Astrocyte (in vitro differentiated cells and primary cell): ENCODE measurements around the gene NAT8. TPM values are rescaled to one million over a fixed set of nuclear protein-coding genes. Genes with fewer than 3 reads are reported as not detected.
"Not testable (repeated sequence)": the region's sequence is repeated elsewhere in the genome, so short reads cannot be mapped to it uniquely, and the experiment has no call there.

Source experiments
- DNase-seq: peaks from one replicate; pipeline ENCODE4 v3.0.0-alpha.2; 2010; ENCODE audit warnings: low read depth
- FAIRE-seq: peaks from 2 replicates; lab custom pipeline; 2011; peaks lifted over from hg19 to GRCh38; lab: Jason Lieb, UNC
- H2AFZ ChIP-seq: 2 replicates; pipeline ENCODE4 v1.6.0; 2012; ENCODE audit warnings: low read depth, low read length, inconsistent platforms
- H3K27ac ChIP-seq: 2 replicates; pipeline ENCODE4 v1.5.1; 2011; ENCODE audit warnings: low read depth, low read length, inconsistent platforms
- H3K27me3 ChIP-seq: 2 replicates; pipeline ENCODE4 v1.6.0; 2011; ENCODE audit warnings: low read length, inconsistent platforms; ENCODE audit not compliant: insufficient read depth
- H3K36me3 ChIP-seq: 2 replicates; pipeline ENCODE4 v1.5.1; 2011; ENCODE audit warnings: low read length, inconsistent platforms; ENCODE audit not compliant: insufficient read depth
- H3K4me1 ChIP-seq: 2 replicates; pipeline ENCODE4 v1.5.1; 2011; ENCODE audit warnings: low read length, inconsistent platforms; ENCODE audit not compliant: insufficient read depth
- H3K4me2 ChIP-seq: 2 replicates; pipeline ENCODE4 v1.6.0; 2012; ENCODE audit warnings: low read length, inconsistent platforms
- H3K4me3 ChIP-seq: 2 replicates; pipeline ENCODE4 v1.5.1; 2011; ENCODE audit warnings: low read depth, mild to moderate bottlenecking, low read length, inconsistent platforms; ENCODE audit not compliant: insufficient read depth
- H3K79me2 ChIP-seq: 2 replicates; pipeline ENCODE4 v1.6.0; 2012; ENCODE audit warnings: mild to moderate bottlenecking, low read length, inconsistent platforms; ENCODE audit not compliant: insufficient read depth
- H3K9ac ChIP-seq: 2 replicates; pipeline ENCODE4 v1.6.0; 2012; ENCODE audit warnings: mild to moderate bottlenecking, low read length, inconsistent platforms
- H3K9me3 ChIP-seq: 2 replicates; pipeline ENCODE4 v1.5.1; 2012; ENCODE audit warnings: low read depth, mild to moderate bottlenecking, low read length, inconsistent platforms; ENCODE audit not compliant: insufficient read depth
- H4K20me1 ChIP-seq: 2 replicates; pipeline ENCODE4 v1.6.0; 2012; ENCODE audit warnings: low read length, inconsistent platforms; ENCODE audit not compliant: insufficient read depth
- H3K27ac Mint-ChIP-seq: one replicate; pipeline ENCODE4 v1.8.0; 2021; ENCODE audit warnings: mild to moderate bottlenecking, mixed read lengths; ENCODE audit not compliant: unreplicated experiment
- H3K27me3 Mint-ChIP-seq: one replicate; pipeline ENCODE4 v1.8.0; 2021; ENCODE audit warnings: low read depth, mixed read lengths; ENCODE audit not compliant: unreplicated experiment
- H3K36me3 Mint-ChIP-seq: one replicate; pipeline ENCODE4 v1.8.0; 2021; ENCODE audit warnings: low read depth, mixed read lengths; ENCODE audit not compliant: unreplicated experiment
- H3K4me1 Mint-ChIP-seq: one replicate; pipeline ENCODE4 v1.8.0; 2021; ENCODE audit warnings: low read depth, mixed read lengths; ENCODE audit not compliant: unreplicated experiment
- H3K4me3 Mint-ChIP-seq: one replicate; pipeline ENCODE4 v1.8.0; 2021; ENCODE audit warnings: mild to moderate bottlenecking, moderate library complexity, mixed read lengths; ENCODE audit not compliant: unreplicated experiment
- H3K9me3 Mint-ChIP-seq: one replicate; pipeline ENCODE4 v1.8.0; 2021; ENCODE audit warnings: mild to moderate bottlenecking, mixed read lengths; ENCODE audit not compliant: unreplicated experiment
- EZH2 ChIP-seq: IDR thresholded peaks from 2 replicates; pipeline ENCODE4 v1.6.1; 2012; ENCODE audit warnings: mild to moderate bottlenecking, low read length, inconsistent platforms; ENCODE audit not compliant: insufficient read depth
- total RNA-seq: library from RNA; stranded (reverse); gene quantifications from 2 replicates; pipeline ENCODE4 v1.2.1, GENCODE V29; 2021
- TF ChIP-seq, protein P1 (sequence below): IDR thresholded peaks from 2 replicates; pipeline ENCODE4 v1.5.1; 2011; ENCODE audit warnings: low read depth, mild to moderate bottlenecking, inconsistent platforms, low read length, moderate library complexity; ENCODE audit not compliant: insufficient read depth

NAT8 gene
- total RNA-seq, 1 donor from 2014 or later, result not detected

DNA sequence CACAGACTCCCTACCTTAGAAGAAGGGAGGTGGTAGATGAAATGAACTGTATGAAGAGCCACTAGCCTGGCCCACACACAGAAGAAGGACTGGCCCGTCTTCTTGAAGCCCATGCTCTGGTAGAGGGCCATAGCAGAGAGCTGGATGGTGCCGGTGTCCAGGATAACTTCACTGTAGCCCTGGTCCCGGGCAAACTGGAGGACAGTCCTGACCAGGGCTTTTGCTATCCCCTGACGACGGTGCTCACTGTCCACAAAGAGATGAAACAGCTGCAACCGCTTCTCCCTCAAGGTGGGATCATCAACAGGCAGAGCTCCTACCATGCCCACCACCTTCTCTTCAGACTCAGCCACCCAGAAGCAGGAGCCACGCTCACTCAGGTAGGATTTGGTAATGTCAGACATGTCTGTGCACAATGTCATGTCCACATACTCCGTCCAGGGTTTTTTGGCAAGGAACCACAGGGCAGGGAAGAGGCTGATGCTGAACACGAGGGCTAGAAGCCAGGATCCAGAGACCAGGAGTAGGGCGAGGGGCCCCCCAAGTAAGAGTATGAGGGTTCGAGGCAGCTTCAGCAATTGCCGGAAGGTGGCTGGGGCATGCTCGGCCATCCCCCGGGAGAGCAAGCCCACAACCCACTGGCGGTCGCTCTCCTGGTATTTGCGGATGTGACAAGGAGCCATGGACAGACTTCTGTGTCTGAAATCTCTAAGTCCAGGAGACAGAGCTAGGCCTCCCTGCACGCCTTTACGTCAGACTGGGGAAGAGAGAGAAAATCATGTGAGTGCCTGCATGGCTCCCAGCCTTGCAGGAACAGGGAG, 1.1 kb downstream of the NAT8 start:
- H3K27me3 ChIP-seq, result no peaks in the 10 kb centered on the region
- no peaks in the 10 kb centered on the region for H3K9me3 ChIP-seq
- H3K4me3 ChIP-seq, result no peak overlapping the region
- no peak overlapping the region for H3K4me2 ChIP-seq
- Mint-ChIP-seq H3K4me1 (no peaks in the 10 kb centered on the region), H3K27ac (no peak overlapping the region), H3K4me3 (no peak overlapping the region), H3K27me3 (peaks cover 23% of the 10 kb centered on the region), H3K36me3 (peaks cover 6% of the 10 kb centered on the region), H3K9me3 (peaks cover 18% of the 10 kb centered on the region)
- no peaks in the 10 kb centered on the region for H3K4me1 ChIP-seq
- no peak overlapping the region for H2AFZ ChIP-seq
- FAIRE-seq (no peak), DNase-seq (no peak)
- H3K9ac ChIP-seq, result no peak overlapping the region
- no peaks in the 10 kb centered on the region for H4K20me1 ChIP-seq
- no peaks in the 10 kb centered on the region for H3K79me2 ChIP-seq
- no peak for TF ChIP-seq EZH2
- TF ChIP-seq, protein P1, sequence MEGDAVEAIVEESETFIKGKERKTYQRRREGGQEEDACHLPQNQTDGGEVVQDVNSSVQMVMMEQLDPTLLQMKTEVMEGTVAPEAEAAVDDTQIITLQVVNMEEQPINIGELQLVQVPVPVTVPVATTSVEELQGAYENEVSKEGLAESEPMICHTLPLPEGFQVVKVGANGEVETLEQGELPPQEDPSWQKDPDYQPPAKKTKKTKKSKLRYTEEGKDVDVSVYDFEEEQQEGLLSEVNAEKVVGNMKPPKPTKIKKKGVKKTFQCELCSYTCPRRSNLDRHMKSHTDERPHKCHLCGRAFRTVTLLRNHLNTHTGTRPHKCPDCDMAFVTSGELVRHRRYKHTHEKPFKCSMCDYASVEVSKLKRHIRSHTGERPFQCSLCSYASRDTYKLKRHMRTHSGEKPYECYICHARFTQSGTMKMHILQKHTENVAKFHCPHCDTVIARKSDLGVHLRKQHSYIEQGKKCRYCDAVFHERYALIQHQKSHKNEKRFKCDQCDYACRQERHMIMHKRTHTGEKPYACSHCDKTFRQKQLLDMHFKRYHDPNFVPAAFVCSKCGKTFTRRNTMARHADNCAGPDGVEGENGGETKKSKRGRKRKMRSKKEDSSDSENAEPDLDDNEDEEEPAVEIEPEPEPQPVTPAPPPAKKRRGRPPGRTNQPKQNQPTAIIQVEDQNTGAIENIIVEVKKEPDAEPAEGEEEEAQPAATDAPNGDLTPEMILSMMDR, result no peak
- no peak overlapping the region for H3K27ac ChIP-seq
- H3K36me3 ChIP-seq, result no peaks in the 10 kb centered on the region

GRCh38 chr2:73640511-73640911, 1.7 kb downstream of the NAT8 start:
- DNase-seq (no peak), FAIRE-seq (no peak)
- Histone ChIP-seq H3K4me3 (no peak overlapping the region), H3K4me2 (no peak overlapping the region), H3K4me1 (no peaks in the 10 kb centered on the region), H3K27ac (no peak overlapping the region), H3K9ac (no peak overlapping the region), H3K9me3 (no peaks in the 10 kb centered on the region), H2AFZ (no peak overlapping the region), H3K36me3 (no peaks in the 10 kb centered on the region), H3K27me3 (no peaks in the 10 kb centered on the region), H3K79me2 (no peaks in the 10 kb centered on the region), H4K20me1 (no peaks in the 10 kb centered on the region)
- TF ChIP-seq EZH2, result no peak
- H3K9me3 Mint-ChIP-seq, result peaks cover 16% of the 10 kb centered on the region
- H3K4me3 Mint-ChIP-seq, result no peak overlapping the region
- H3K36me3 Mint-ChIP-seq, result peaks cover 6% of the 10 kb centered on the region
- H3K27me3 Mint-ChIP-seq, result peaks cover 20% of the 10 kb centered on the region
- H3K4me1 Mint-ChIP-seq, result no peaks in the 10 kb centered on the region
- H3K27ac Mint-ChIP-seq, result no peak overlapping the region

- Histone ChIP-seq H3K27ac (no peak overlapping the region), H3K79me2 (no peaks in the 10 kb centered on the region), H4K20me1 (no peaks in the 10 kb centered on the region), H3K4me2 (no peak overlapping the region), H3K9ac (no peak overlapping the region), H2AFZ (no peak overlapping the region), H3K9me3 (no peaks in the 10 kb centered on the region), H3K27me3 (no peaks in the 10 kb centered on the region), H3K4me1 (no peaks in the 10 kb centered on the region), H3K4me3 (no peak overlapping the region), H3K36me3 (no peaks in the 10 kb centered on the region)
- FAIRE-seq, result no peak
- Mint-ChIP-seq H3K27ac (no peak overlapping the region), H3K36me3 (peaks cover 9% of the 10 kb centered on the region), H3K4me1 (no peaks in the 10 kb centered on the region), H3K9me3 (peaks cover 16% of the 10 kb centered on the region), H3K27me3 (peaks cover 2% of the 10 kb centered on the region), H3K4me3 (no peak overlapping the region)
- no peak for DNase-seq
- TF ChIP-seq, protein P1, result no peak
- TF ChIP-seq EZH2, result no peak
Measured at GRCh38 chr2:73638429-73638828, 3.8 kb downstream of the NAT8 start.

DNA sequence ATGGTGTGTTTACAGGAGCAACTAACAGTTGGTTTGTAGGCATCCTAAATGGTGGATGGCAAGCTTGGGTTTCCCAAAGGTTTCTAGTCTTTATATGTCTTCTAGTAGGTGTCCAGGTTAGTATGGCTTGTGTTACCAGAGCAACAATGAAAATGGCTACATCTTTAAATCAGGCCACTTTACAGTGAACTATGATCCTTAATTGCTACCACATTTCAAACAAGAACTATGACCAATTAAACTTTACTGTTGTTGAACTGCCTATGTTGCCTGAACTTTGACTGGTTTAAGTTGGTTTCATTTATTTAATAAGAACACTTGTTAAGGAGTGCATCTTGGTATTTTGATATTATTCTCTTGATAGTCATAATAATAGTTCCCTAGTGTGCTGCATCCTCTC, 5.2 kb downstream of the NAT8 start:
- H3K36me3 Mint-ChIP-seq, H3K4me1 Mint-ChIP-seq, H3K27ac ChIP-seq, H3K9me3 ChIP-seq, H3K4me1 ChIP-seq, H3K27me3 ChIP-seq, H3K36me3 ChIP-seq, H3K4me2 ChIP-seq, H3K27ac Mint-ChIP-seq, H3K4me3 Mint-ChIP-seq, H3K9ac ChIP-seq, H3K27me3 Mint-ChIP-seq, H4K20me1 ChIP-seq, H3K4me3 ChIP-seq, H2AFZ ChIP-seq, H3K79me2 ChIP-seq, DNase-seq, FAIRE-seq: not testable (repeated sequence)
- H3K9me3 Mint-ChIP-seq, result peaks cover 13% of the 10 kb centered on the region
